Measurements from ENCODE around the gene DBN1.

Gene DBN1

DNA sequence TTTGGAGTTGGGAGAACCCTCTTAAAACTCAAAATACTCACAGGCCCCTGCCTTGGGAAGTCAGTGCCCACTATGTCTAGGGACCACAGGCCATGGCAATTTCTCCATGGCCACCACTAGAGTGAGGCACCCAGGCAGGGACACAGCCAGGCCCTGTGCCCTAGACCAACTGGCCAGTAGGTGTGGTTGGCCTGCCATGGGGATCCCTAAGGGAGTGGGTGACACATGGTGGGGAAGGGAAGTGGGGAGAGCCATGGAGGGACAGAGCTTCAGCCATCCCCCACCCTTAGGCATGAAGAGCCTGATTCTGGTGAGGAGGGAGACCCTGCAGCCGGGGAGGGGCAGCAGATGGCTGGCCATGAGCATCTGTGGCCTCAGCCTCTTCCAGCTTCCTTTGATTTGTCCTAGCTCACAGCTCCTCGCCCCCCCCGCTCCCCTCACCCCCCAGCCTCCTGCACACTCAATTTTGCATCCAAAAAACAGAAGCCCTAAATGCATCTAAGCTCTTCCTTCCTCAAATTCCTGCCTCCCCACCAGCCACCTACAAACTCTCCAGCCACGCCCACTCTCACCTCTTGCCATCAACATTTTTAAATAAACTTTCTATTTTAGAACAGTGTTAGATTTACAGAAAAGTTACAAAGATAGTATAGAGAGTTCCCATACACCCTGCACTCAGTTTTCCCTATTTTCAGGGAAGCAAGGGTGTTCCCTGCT, 1.6 kb upstream of the DBN1 start:
- Histone ChIP-seq H4K8ac (ENCODE audit: low read length) (no peak overlapping the region), H3K4me2 (ENCODE audit: low read length, poor library complexity, severe bottlenecking) (no peak overlapping the region), H2BK12ac (ENCODE audit: low read length in 2 of 2) (peak overlapping the region in 1 of 2 experiments; percentile 3), H3K27me3 (ENCODE audit: control insufficient read depth in 1 of 2, insufficient read depth in 1 of 2, low read length in 2 of 2) (no peaks in the 10 kb centered on the region), H3K27ac (ENCODE audit: low read length, poor library complexity, severe bottlenecking) (no peak overlapping the region), H2AK5ac (ENCODE audit: low read length, severe bottlenecking) (no peak overlapping the region), H3K4me3 (ENCODE audit: insufficient read depth in 1 of 2, low read depth in 1 of 2, low read length in 2 of 2) (no peak overlapping the region), H3K18ac (ENCODE audit: low read depth in 1 of 2, low read length in 2 of 2) (no peak overlapping the region), H3K9me3 (ENCODE audit: control insufficient read depth, low read length) (no peaks in the 10 kb centered on the region), H3K4me1 (ENCODE audit: control insufficient read depth, insufficient read depth, low read depth, low read length) (peaks cover 62% of the 10 kb centered on the region), H3K4ac (ENCODE audit: low read depth in 1 of 2, low read length in 2 of 2) (no peak overlapping the region), H3K79me1 (replicated peaks; ENCODE audit: low read length, poor library complexity, severe bottlenecking) (no peaks in the 10 kb centered on the region), H3K14ac (ENCODE audit: low read length in 2 of 2) (no peak overlapping the region), H4K91ac (ENCODE audit: low read length) (no peak overlapping the region), H2BK120ac (ENCODE audit: low read depth, low read length) (no peak overlapping the region), H2BK15ac (ENCODE audit: low read depth, poor library complexity, severe bottlenecking) (peak overlapping the region; percentile 75), H3K9ac (ENCODE audit: low read length) (no peak overlapping the region), H2BK5ac (ENCODE audit: low read depth, low read length, poor library complexity, severe bottlenecking) (no peak overlapping the region), H3K36me3 (ENCODE audit: control insufficient read depth in 1 of 2, insufficient read depth in 2 of 2, low read depth in 1 of 2, low read length in 2 of 2) (peaks cover 7 to 31% of the 10 kb centered on the region in 2 experiments), H2AFZ (ENCODE audit: low read depth, low read length) (no peak overlapping the region), H3K23ac (ENCODE audit: low read length in 2 of 2) (no peak overlapping the region)
- peak; percentile 38 for DNase-seq
- 83% methylated on average over 3 of the region's 4 CpGs for WGBS

DNA sequence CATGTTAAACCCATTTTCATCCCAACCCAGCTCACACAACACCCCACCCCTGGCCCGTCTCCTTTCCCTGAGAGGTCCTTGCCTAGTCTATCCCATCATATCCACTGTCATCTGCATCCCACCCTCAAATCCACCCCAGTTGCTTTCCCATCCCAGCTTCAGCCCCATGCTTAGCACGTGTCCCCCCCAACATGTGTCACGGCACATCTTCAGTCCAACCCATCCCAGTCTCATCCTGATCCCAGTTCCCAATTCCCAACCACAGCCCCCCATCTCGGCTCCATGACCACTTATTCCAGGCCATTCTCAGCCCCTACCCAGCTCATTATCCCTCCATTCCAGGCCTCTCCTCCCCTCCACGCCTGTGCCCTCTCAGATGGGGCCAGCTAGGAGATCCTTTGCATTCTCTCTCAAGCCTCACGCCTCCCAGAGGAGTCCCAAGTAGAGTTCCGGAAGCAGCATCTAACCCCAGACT, 605 bp upstream of the DBN1 start:
- H2BK12ac ChIP-seq (ENCODE audit: low read length in 2 of 2): peak overlapping the region; percentile 55 to 91
- H3K9me3 ChIP-seq (ENCODE audit: control insufficient read depth, low read length): no peaks in the 10 kb centered on the region
- peak overlapping the region; percentile 79 for H2AK5ac ChIP-seq (ENCODE audit: low read length, severe bottlenecking)
- no peak overlapping the region for H2BK5ac ChIP-seq (ENCODE audit: low read depth, low read length, poor library complexity, severe bottlenecking)
- peak overlapping the region; percentile 33 to 35 for H3K4ac ChIP-seq (ENCODE audit: low read depth in 1 of 2, low read length in 2 of 2)
- H3K23ac ChIP-seq (ENCODE audit: low read length in 2 of 2): no peak overlapping the region
- no peak overlapping the region for H3K4me2 ChIP-seq (ENCODE audit: low read length, poor library complexity, severe bottlenecking)
- H2AFZ ChIP-seq (ENCODE audit: low read depth, low read length): peak overlapping the region; percentile 14
- peak; percentile 43 for DNase-seq
- H2BK120ac ChIP-seq (ENCODE audit: low read depth, low read length): peak overlapping the region; percentile 74
- peaks cover 62% of the 10 kb centered on the region for H3K4me1 ChIP-seq (ENCODE audit: control insufficient read depth, insufficient read depth, low read depth, low read length)
- peak overlapping the region; percentile 30 for H3K9ac ChIP-seq (ENCODE audit: low read length)
- H3K27me3 ChIP-seq (ENCODE audit: control insufficient read depth in 1 of 2, insufficient read depth in 1 of 2, low read length in 2 of 2): no peaks in the 10 kb centered on the region
- H3K79me1 ChIP-seq (replicated peaks; ENCODE audit: low read length, poor library complexity, severe bottlenecking): no peaks in the 10 kb centered on the region
- peak overlapping the region; percentile 33 for H3K27ac ChIP-seq (ENCODE audit: low read length, poor library complexity, severe bottlenecking)
- no peak overlapping the region for H3K4me3 ChIP-seq (ENCODE audit: insufficient read depth in 1 of 2, low read depth in 1 of 2, low read length in 2 of 2)
- peak overlapping the region in 1 of 2 experiments; percentile 35 for H3K14ac ChIP-seq (ENCODE audit: low read length in 2 of 2)
- H2BK15ac ChIP-seq (ENCODE audit: low read depth, poor library complexity, severe bottlenecking): peak overlapping the region; percentile 26
- H4K8ac ChIP-seq (ENCODE audit: low read length): peak overlapping the region; percentile 52
- H3K36me3 ChIP-seq (ENCODE audit: control insufficient read depth in 1 of 2, insufficient read depth in 2 of 2, low read depth in 1 of 2, low read length in 2 of 2): peaks cover 7 to 32% of the 10 kb centered on the region in 2 experiments
- H4K91ac ChIP-seq (ENCODE audit: low read length): peak overlapping the region; percentile 27
- 42% methylated on average over 7 of the region's 7 CpGs for WGBS
- peak overlapping the region in 1 of 2 experiments; percentile 23 for H3K18ac ChIP-seq (ENCODE audit: low read depth in 1 of 2, low read length in 2 of 2)

DNA sequence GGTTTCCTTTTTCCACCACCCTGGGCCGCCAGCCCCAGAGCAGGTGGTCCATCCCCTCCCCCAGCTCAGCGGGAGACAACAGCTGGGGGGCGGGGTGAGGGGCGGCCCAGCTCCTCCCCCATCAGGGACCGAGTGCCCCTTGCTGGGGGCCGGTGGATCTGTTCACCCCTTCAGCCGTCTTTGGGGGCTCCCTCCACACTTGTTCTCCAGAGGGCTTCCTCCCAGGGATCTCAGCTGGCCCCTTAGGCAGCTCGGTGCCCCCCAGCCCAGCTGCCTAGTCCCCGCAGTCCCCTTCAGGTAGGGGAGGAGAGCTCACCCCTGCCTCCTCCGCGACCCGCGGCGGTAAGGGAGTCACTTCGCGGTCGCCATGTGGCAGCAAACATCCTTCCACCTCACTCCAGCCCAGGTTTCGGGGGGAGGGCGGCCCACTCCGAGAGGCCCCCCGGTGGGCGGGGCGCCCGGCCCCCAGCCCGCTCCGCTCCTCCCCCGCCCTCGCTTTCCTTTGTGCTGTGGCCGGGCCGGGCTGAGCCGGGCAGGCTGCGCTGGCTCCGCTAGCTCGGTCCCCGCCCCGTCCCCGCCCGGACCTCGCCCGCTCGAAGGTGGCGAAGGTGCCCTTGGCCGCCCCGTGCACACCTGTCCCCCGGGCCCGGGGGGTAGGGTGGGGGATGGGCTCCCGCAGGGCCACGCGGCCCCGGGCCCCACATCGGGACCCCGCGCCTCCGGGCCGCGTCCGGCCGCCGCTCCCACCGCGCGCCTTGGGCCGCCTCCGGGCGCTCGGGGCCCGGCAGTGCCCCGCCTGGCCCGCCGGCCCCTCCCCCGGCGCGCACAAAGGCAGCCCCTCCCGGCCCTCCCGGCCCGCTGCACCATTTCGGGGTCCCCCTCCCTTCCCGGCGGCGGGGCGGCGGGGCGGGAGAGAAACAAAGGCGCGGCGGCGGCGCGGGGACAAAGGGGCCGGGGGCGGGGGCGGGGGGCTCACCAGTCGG, 683 bp downstream of the DBN1 start:
- WGBS: 1% methylated on average over 10 of the region's 93 CpGs
- Histone ChIP-seq H2AK5ac (ENCODE audit: low read length, severe bottlenecking) (peak overlapping the region; percentile 23), H2AFZ (ENCODE audit: low read depth, low read length) (no peak overlapping the region), H3K14ac (ENCODE audit: low read length in 2 of 2) (peak overlapping the region in 1 of 2 experiments; percentile 97), H3K23ac (ENCODE audit: low read length in 2 of 2) (peak overlapping the region in 1 of 2 experiments; percentile 99), H3K4me3 (ENCODE audit: insufficient read depth in 1 of 2, low read depth in 1 of 2, low read length in 2 of 2) (peak overlapping the region; percentile 90 to 92), H3K4me2 (ENCODE audit: low read length, poor library complexity, severe bottlenecking) (peak overlapping the region; percentile 84), H4K8ac (ENCODE audit: low read length) (peak overlapping the region; percentile 69), H2BK120ac (ENCODE audit: low read depth, low read length) (peak overlapping the region; percentile 87), H3K27ac (ENCODE audit: low read length, poor library complexity, severe bottlenecking) (peak overlapping the region; percentile 75), H2BK5ac (ENCODE audit: low read depth, low read length, poor library complexity, severe bottlenecking) (peak overlapping the region; percentile 49), H2BK15ac (ENCODE audit: low read depth, poor library complexity, severe bottlenecking) (peak overlapping the region; percentile 41), H3K9me3 (ENCODE audit: control insufficient read depth, low read length) (no peaks in the 10 kb centered on the region), H3K79me1 (replicated peaks; ENCODE audit: low read length, poor library complexity, severe bottlenecking) (no peaks in the 10 kb centered on the region), H3K9ac (ENCODE audit: low read length) (peak overlapping the region; percentile 92), H3K27me3 (ENCODE audit: control insufficient read depth in 1 of 2, insufficient read depth in 1 of 2, low read length in 2 of 2) (no peaks in the 10 kb centered on the region), H3K36me3 (ENCODE audit: control insufficient read depth in 1 of 2, insufficient read depth in 2 of 2, low read depth in 1 of 2, low read length in 2 of 2) (peaks cover 15 to 44% of the 10 kb centered on the region in 2 experiments), H3K4me1 (ENCODE audit: control insufficient read depth, insufficient read depth, low read depth, low read length) (peaks cover 62% of the 10 kb centered on the region), H3K18ac (ENCODE audit: low read depth in 1 of 2, low read length in 2 of 2) (peak overlapping the region; percentile 77 to 97), H3K4ac (ENCODE audit: low read depth in 1 of 2, low read length in 2 of 2) (peak overlapping the region; percentile 51 to 94), H4K91ac (ENCODE audit: low read length) (peak overlapping the region; percentile 70), H2BK12ac (ENCODE audit: low read length in 2 of 2) (peak overlapping the region in 1 of 2 experiments; percentile 78)
- DNase-seq: peak; percentile 34

Measured in mesenchymal stem cell (in vitro differentiated cells and primary cell).